ENCODE results near the gene SHC4. TPM values are rescaled to one million over a fixed set of nuclear protein-coding genes. Genes with fewer than 3 reads are reported as not detected.

The SHC4 gene
- total RNA-seq, 1 donor from 2014 or later, result 2.2 TPM

DNA sequence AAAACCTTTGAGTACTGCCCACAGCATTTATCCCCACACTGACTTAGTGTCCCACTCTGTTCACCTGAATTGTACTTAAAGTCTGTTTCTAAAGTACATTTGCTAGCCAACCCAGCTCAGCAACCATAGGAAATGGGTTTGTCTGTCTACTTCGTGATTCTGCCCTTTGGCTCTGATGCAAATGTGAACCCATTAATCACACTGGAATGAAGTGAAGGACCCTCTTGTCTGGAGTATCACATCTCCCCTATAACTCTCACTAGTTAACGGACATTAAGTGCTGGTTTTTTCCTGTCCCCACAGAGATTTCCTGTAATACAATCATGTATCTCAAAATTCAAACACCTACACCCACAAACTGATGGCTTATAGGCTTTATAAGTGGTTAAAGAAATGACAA is 65.3 kb downstream of the SHC4 start:
- Histone ChIP-seq H4K20me1 (ENCODE audit: low read depth) (no peaks in the 10 kb centered on the region), H3K4me1 (peaks cover 27% of the 10 kb centered on the region), H3F3A (ENCODE audit: low read depth) (peaks cover 5% of the 10 kb centered on the region), H3K9ac (no peak overlapping the region), H3K9me3 (ENCODE audit: low read depth) (no peaks in the 10 kb centered on the region), H3K79me2 (ENCODE audit: low read depth) (no peaks in the 10 kb centered on the region), H3K27ac (no peak overlapping the region), H3K4me3 (no peak overlapping the region), H3K4me2 (peak overlapping the region; percentile 28), H3K27me3 (no peaks in the 10 kb centered on the region), H2AFZ (replicated peaks) (peak overlapping the region; percentile 85), H3K36me3 (no peaks in the 10 kb centered on the region)
- Mint-ChIP-seq H3K4me1 (peaks cover 26% of the 10 kb centered on the region), H3K27me3 (ENCODE audit: insufficient read depth, low read depth) (peaks cover 8% of the 10 kb centered on the region), H3K27ac (no peak overlapping the region), H3K36me3 (no peaks in the 10 kb centered on the region), H3K4me3 (no peak overlapping the region), H3K9me3 (no peaks in the 10 kb centered on the region)
- no peak for DNase-seq (ENCODE audit: low spot score)
- no peak for TF ChIP-seq EZH2 (IDR thresholded peaks at IDR 0.05)
- TF ChIP-seq CTCF (IDR thresholded peaks at IDR 0.05), result no peak
- TF ChIP-seq EZH2phosphoT487 (IDR thresholded peaks at IDR 0.05), result no peak

DNA sequence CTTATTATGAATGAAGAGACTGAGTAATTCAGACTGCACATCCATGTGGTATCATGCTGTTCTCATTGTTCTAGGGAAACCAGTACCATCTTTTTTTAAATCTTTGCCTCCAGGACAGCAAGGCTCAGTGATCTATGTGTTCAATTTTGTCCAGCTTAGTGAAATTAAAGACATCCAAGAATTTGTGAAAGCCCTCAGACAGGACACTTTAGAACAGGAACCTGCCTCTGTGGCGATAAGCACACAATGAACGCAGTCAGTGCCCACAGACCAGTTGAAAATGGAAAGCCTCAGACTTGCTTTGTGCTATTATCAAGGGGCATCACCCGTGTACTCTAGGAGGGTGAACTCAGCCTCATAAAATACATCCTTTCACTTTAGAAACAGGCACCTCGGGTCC is 65.7 kb downstream of the SHC4 start:
- H3K36me3 Mint-ChIP-seq, result no peaks in the 10 kb centered on the region
- no peak overlapping the region for H3K4me3 Mint-ChIP-seq
- Histone ChIP-seq H3K79me2 (ENCODE audit: low read depth) (no peaks in the 10 kb centered on the region), H2AFZ (replicated peaks) (peak overlapping the region; percentile 85), H3F3A (ENCODE audit: low read depth) (peaks cover 5% of the 10 kb centered on the region), H3K9me3 (ENCODE audit: low read depth) (no peaks in the 10 kb centered on the region), H3K27me3 (no peaks in the 10 kb centered on the region), H4K20me1 (ENCODE audit: low read depth) (no peaks in the 10 kb centered on the region), H3K36me3 (no peaks in the 10 kb centered on the region), H3K4me1 (peaks cover 25% of the 10 kb centered on the region), H3K27ac (no peak overlapping the region), H3K4me2 (peak overlapping the region; percentile 28), H3K4me3 (no peak overlapping the region), H3K9ac (no peak overlapping the region)
- TF ChIP-seq CTCF (IDR thresholded peaks at IDR 0.05) (no peak), EZH2 (IDR thresholded peaks at IDR 0.05) (no peak), EZH2phosphoT487 (IDR thresholded peaks at IDR 0.05) (no peak)
- peaks cover 8% of the 10 kb centered on the region for H3K27me3 Mint-ChIP-seq (ENCODE audit: insufficient read depth, low read depth)
- no peak for DNase-seq (ENCODE audit: low spot score)
- peak overlapping the region; percentile 35 for H3K27ac Mint-ChIP-seq
- no peaks in the 10 kb centered on the region for H3K9me3 Mint-ChIP-seq
- H3K4me1 Mint-ChIP-seq, result peaks cover 26% of the 10 kb centered on the region

DNA sequence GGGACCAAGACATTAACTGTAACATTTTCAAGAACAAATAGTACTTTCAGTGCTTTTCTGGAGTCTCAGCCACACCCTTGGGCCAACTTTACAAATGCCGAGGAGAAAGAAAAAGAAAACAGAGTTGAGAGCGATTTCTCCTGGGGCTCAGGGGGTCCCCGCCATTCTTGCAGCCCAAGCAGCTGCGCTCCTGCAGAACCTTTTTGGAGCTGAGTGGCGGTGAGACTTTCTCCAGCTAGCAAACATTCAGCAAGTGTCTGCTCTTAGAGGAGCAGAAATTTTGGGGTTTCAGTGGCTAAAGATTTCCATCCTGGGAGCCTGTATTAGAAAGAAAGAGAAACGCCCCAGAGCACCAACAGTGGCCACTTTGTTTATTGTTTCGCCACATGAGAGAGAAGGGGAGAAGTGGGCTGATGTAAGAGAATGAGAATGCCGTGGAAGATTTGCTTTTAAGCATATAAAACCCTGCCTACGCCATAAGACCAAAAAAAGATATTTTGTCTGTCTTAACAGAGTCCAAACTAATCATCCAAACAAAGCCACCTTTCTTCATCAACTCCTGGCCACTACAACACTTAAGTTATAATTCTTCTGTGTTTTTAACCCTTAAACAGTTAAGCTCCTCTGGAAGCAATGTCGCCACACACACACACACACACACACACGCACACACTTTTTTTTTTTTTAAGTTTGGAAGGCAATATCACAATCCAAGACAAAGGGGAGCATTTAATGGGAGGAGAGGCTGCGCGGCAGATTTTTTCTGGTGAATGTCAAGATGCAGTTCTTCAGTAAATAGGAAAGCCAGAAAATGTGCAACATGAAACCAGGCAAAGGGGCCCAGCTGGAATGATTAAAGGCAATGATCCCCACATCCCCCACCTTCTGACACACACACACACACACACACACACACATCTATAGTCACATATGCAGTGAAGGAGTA is 66.6 kb downstream of the SHC4 start:
- H3K4me3 Mint-ChIP-seq, result no peak overlapping the region
- Histone ChIP-seq H3K27ac (peak overlapping the region; percentile 39), H3K4me2 (peak overlapping the region; percentile 28)

More for the DNA sequence above, 66.6 kb downstream of the SHC4 start:
- Mint-ChIP-seq H3K36me3 (no peaks in the 10 kb centered on the region), H3K27me3 (ENCODE audit: insufficient read depth, low read depth) (peaks cover 4% of the 10 kb centered on the region), H3K27ac (peak overlapping the region; percentile 76), H3K4me1 (peaks cover 23% of the 10 kb centered on the region), H3K9me3 (no peaks in the 10 kb centered on the region)
- Histone ChIP-seq H3K4me3 (no peak overlapping the region), H2AFZ (replicated peaks) (peak overlapping the region; percentile 96), H3K9me3 (ENCODE audit: low read depth) (no peaks in the 10 kb centered on the region), H4K20me1 (ENCODE audit: low read depth) (no peaks in the 10 kb centered on the region), H3F3A (ENCODE audit: low read depth) (peaks cover 5% of the 10 kb centered on the region), H3K9ac (no peak overlapping the region), H3K79me2 (ENCODE audit: low read depth) (no peaks in the 10 kb centered on the region), H3K4me1 (peaks cover 22% of the 10 kb centered on the region), H3K36me3 (no peaks in the 10 kb centered on the region), H3K27me3 (no peaks in the 10 kb centered on the region)
- TF ChIP-seq CTCF (IDR thresholded peaks at IDR 0.05) (no peak), EZH2 (IDR thresholded peaks at IDR 0.05) (no peak), EZH2phosphoT487 (IDR thresholded peaks at IDR 0.05) (no peak)
- peak; percentile 27 for DNase-seq (ENCODE audit: low spot score)
